ENCODE results near the gene FIG4.

DNA sequence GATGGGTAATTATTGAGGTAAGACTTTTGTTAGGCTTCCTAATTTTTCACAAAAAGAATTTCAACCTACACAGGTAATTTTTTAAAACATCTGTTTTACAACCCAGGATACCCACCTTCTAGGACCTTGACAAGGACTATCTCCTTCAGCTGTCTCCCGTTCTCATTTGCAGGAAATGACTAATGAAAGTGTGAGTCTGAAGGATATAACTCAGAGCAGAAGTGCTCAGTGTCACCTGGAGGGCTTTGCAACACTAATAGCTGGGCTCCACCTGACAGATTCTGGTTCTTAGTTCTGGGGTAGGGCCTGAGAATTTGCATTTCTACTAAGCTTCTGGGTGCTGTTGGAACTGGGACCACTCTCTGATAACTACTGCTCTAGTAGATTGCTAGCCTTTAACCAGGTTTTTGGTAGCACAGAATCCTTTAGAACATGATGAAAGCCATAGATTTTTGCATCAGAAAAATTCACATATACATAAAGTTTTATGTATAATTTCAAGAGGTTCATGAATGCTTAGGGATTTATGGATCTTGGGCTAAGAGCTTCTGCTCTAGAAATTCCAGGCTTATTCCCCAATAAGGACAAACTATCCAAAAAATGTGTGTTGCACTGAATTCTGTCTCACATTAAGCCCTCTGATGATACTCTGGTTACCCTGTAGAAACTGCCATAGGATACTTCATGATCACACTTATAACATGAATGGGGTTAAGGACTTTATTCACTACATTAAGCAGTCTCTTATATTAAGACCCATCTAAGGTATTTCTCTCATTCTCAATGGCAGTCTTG is 30.4 kb upstream of the FIG4 start:
- TF ChIP-seq CTCF (optimal IDR thresholded peaks at IDR 0.05 in 1 of 3, IDR thresholded peaks at IDR 0.05 in 1 of 3, conservative IDR thresholded peaks at IDR 0.05 in 1 of 3; ENCODE audit: extremely low read depth in 1 of 3, insufficient read depth in 2 of 3, low read length in 3 of 3) (no peak), EZH2 (IDR thresholded peaks at IDR 0.05; ENCODE audit: low read length) (no peak)
